ENCODE measurements around the gene ALG12.

DNA sequence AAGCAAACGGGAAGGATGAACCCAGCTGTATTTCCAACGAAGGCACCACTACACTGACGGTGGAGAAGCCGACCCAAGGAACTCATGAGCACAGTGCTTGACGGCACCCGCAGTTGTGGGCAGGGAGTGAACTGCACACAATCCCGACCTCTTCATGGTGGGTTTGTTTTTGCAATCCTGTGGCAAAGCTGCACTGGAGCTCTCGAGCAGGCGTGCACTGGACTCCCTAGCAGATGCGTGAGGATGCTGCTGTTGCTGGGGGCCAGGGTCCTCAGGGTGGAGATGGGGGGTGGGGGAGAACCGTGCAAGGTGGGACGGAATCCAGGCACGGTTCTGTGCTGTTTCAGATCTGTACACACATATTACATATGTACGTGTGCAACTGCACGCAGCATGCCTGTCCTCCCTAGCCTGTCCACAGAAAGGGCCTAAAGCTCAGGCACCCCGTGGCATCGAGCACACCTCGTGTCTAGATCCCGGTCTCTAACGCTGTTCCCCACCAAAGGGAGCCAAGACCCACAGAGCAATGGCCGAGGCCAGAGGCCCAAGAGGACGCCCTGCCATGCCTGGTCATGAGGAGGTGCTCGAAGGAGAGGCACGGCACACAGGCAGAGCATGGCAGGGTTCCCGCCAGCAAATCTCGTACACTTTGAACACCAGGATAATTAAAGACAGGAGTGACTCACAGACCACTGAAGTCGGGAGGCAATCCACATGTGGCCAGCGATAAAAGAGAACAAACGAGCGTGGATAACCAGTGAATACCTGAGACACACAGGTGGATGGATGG is 17.6 kb downstream of the ALG12 start:
- TF ChIP-seq POLR2AphosphoS5 (IDR thresholded peaks at IDR 0.05; ENCODE audit: low read depth, low read length) (no peak), PHF8 (conservative IDR thresholded peaks at IDR 0.05; ENCODE audit: low read depth, low read length) (no peak)

All from H1 (cell line).